Caco-2 (cell line): ENCODE data around the gene KRT5. TPM values are rescaled to one million over a fixed set of nuclear protein-coding genes. Genes with fewer than 3 reads are reported as not detected.

Source experiments
- BruUV-seq: library from RNA; stranded (reverse); fragments of 400-500 nt; replicated peaks from 2 replicates; lab custom pipeline; 2021; lab: Mats Ljungman, UMichigan
- CTCF ChIA-PET: fragments of 300-600 bp; sonication (Branson Sonifier 250); formaldehyde crosslinking; loops from one replicate; lab custom pipeline; 2022; ENCODE audit warnings: antibody characterized with exemption; lab: Charles Lee
- POLR2A ChIA-PET: fragments of 300-600 bp; sonication (Branson Sonifier 250); formaldehyde crosslinking; loops from one replicate; lab custom pipeline; 2022; ENCODE audit warnings: antibody characterized with exemption; lab: Charles Lee
- DNase-seq, 2 experiments: peaks; one replicate each; pipeline versions ENCODE4 v3.0.0 to v3.0.0-alpha.2; 2020 to 2022
- H3K27me3 ChIP-seq: replicated peaks from 2 replicates; pipeline ENCODE4 v1.6.0; 2011; ENCODE audit warnings: low read length; ENCODE audit not compliant: control insufficient read depth, insufficient read depth
- H3K36me3 ChIP-seq: 2 replicates; pipeline ENCODE4 v1.5.1; 2011; ENCODE audit warnings: low read length; ENCODE audit not compliant: control insufficient read depth, insufficient read depth
- H3K4me1 ChIP-seq: fragments of 250-450 bp; sonication (Bioruptor Pico); 2 replicates; pipeline ENCODE4 v1.5.1; 2020; ENCODE audit warnings: mild to moderate bottlenecking
- H3K4me3 ChIP-seq: 2 replicates; pipeline ENCODE4 v1.5.1; 2011; ENCODE audit warnings: low read depth, mild to moderate bottlenecking, control low read depth, low read length
- H3K9me3 ChIP-seq: fragments of 250-450 bp; sonication (Bioruptor Pico); 2 replicates; pipeline ENCODE4 v1.5.1; 2020; ENCODE audit warnings: mild to moderate bottlenecking, moderate library complexity
- H3K27ac Mint-ChIP-seq: one replicate; pipeline ENCODE4 v1.8.0; 2022; ENCODE audit warnings: mixed read lengths; ENCODE audit not compliant: unreplicated experiment
- H3K27me3 Mint-ChIP-seq: one replicate; pipeline ENCODE4 v1.8.0; 2022; ENCODE audit warnings: mixed read lengths; ENCODE audit not compliant: insufficient read depth, unreplicated experiment
- H3K36me3 Mint-ChIP-seq: one replicate; pipeline ENCODE4 v1.8.0; 2022; ENCODE audit warnings: mild to moderate bottlenecking, mixed read lengths; ENCODE audit not compliant: insufficient read depth, unreplicated experiment
- H3K4me1 Mint-ChIP-seq: one replicate; pipeline ENCODE4 v1.8.0; 2022; ENCODE audit warnings: low read depth, mixed read lengths; ENCODE audit not compliant: unreplicated experiment
- H3K4me3 Mint-ChIP-seq: one replicate; pipeline ENCODE4 v1.8.0; 2022; ENCODE audit warnings: mild to moderate bottlenecking, moderate library complexity, mixed read lengths; ENCODE audit not compliant: unreplicated experiment
- H3K9me3 Mint-ChIP-seq: one replicate; pipeline ENCODE4 v1.8.0; 2022; ENCODE audit warnings: mixed read lengths; ENCODE audit not compliant: unreplicated experiment
- CTCF ChIP-seq, 2 experiments: fragments of 200-600 bp in 1 of 2; IDR thresholded peaks; 1 replicate in 1 of 2; 2 replicates in 1 of 2; pipeline versions ENCODE4 v1.5.1 to v1.8.0; 2011 to 2022; ENCODE audit warnings: antibody characterized with exemption in 1 of 2, control low read depth in 1 of 2, inconsistent platforms in 1 of 2, low read depth in 1 of 2, low read length in 1 of 2, mild to moderate bottlenecking in 1 of 2, moderate library complexity in 1 of 2; ENCODE audit not compliant: insufficient read depth in 1 of 2, severe bottlenecking in 1 of 2, unreplicated experiment in 1 of 2
- intact Hi-C: fragments of 100-400 bp; cut with micrococcal nuclease; formaldehyde crosslinking; loops from one replicate; pipeline ENCODE4 v1.10.0; 2022; ENCODE audit not compliant: unreplicated experiment
- total RNA-seq: library from RNA; stranded (reverse); gene quantifications from 2 replicates; pipeline ENCODE4 v1.2.3, GENCODE V29; 2022

The KRT5 gene
- total RNA-seq, 1 experiment from 2014 or later = 0.50 TPM

DNA sequence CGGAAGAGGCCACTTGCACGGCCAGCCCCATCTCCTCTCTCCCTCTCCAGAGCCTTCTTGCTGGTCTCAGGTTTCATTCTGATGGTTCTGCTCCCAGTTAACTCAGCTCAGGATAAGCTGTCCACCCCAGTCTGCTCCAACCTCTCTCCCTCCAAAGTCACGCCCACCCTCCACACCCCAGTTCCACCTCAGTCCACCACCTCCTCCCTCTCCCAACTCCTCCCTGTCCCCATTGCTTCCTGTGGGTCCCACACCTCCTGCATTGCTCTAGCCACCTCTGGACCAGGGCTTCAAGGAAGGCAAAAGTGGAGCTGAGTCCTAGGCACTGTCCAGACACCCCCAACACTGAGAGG, 19.6 kb upstream of the KRT5 start:
- no peak for DNase-seq
- Histone ChIP-seq H3K4me3 (no peak overlapping the region), H3K27me3 (no peaks in the 10 kb centered on the region), H3K4me1 (peaks cover 16% of the 10 kb centered on the region), H3K36me3 (no peaks in the 10 kb centered on the region), H3K9me3 (no peaks in the 10 kb centered on the region)
- Mint-ChIP-seq H3K36me3 (no peaks in the 10 kb centered on the region), H3K4me3 (no peak overlapping the region), H3K9me3 (no peaks in the 10 kb centered on the region), H3K27ac (no peak overlapping the region), H3K4me1 (peaks cover 14% of the 10 kb centered on the region), H3K27me3 (no peaks in the 10 kb centered on the region)
- ChIA-PET CTCF (no interaction called here), POLR2A (no interaction called here)
- no TSS peak for BruUV-seq
- intact Hi-C loops = no loop called here
- TF ChIP-seq CTCF (IDR thresholded peaks at IDR 0.05; ENCODE audit: insufficient read depth in 1 of 2, low read depth in 1 of 2, low read length in 1 of 2, severe bottlenecking in 1 of 2, unreplicated experiment in 1 of 2) = no peak

GRCh38 chr12:52539083-52539820, 19.1 kb upstream of the KRT5 start:
- no peaks in the 10 kb centered on the region for H3K9me3 Mint-ChIP-seq
- Histone ChIP-seq H3K4me1 (peaks cover 14% of the 10 kb centered on the region), H3K27me3 (no peaks in the 10 kb centered on the region), H3K9me3 (no peaks in the 10 kb centered on the region), H3K36me3 (no peaks in the 10 kb centered on the region), H3K4me3 (no peak overlapping the region)
- CTCF ChIA-PET = no interaction called here
- H3K4me1 Mint-ChIP-seq = peaks cover 14% of the 10 kb centered on the region
- no peaks in the 10 kb centered on the region for H3K27me3 Mint-ChIP-seq
- H3K27ac Mint-ChIP-seq = no peak overlapping the region
- BruUV-seq = no TSS peak
- no peak for DNase-seq
- H3K4me3 Mint-ChIP-seq = no peak overlapping the region
- H3K36me3 Mint-ChIP-seq = no peaks in the 10 kb centered on the region
- intact Hi-C loops = no loop called here
- POLR2A ChIA-PET = no interaction called here
- TF ChIP-seq CTCF (IDR thresholded peaks at IDR 0.05; ENCODE audit: insufficient read depth in 1 of 2, low read depth in 1 of 2, low read length in 1 of 2, severe bottlenecking in 1 of 2, unreplicated experiment in 1 of 2) = no peak

- H3K4me1 ChIP-seq = peaks cover 10% of the 10 kb centered on the region
- DNase-seq = no peak
- no peaks in the 10 kb centered on the region for H3K27me3 ChIP-seq
- H3K4me3 ChIP-seq = no peak overlapping the region
- ChIA-PET POLR2A (no interaction called here), CTCF (no interaction called here)
- intact Hi-C loops = no loop called here
- Mint-ChIP-seq H3K4me3 (no peak overlapping the region), H3K4me1 (peaks cover 7% of the 10 kb centered on the region), H3K27me3 (no peaks in the 10 kb centered on the region), H3K36me3 (no peaks in the 10 kb centered on the region), H3K27ac (no peak overlapping the region), H3K9me3 (no peaks in the 10 kb centered on the region)
- H3K9me3 ChIP-seq = no peaks in the 10 kb centered on the region
- TF ChIP-seq CTCF (IDR thresholded peaks at IDR 0.05; ENCODE audit: insufficient read depth in 1 of 2, low read depth in 1 of 2, low read length in 1 of 2, severe bottlenecking in 1 of 2, unreplicated experiment in 1 of 2) = no peak
- H3K36me3 ChIP-seq = no peaks in the 10 kb centered on the region
- BruUV-seq = no TSS peak
Measured at GRCh38 chr12:52537101-52537500, 16.9 kb upstream of the KRT5 start.
